ENCODE measurements around the gene ZNF581. TPM values are rescaled to one million over a fixed set of nuclear protein-coding genes. Genes with fewer than 3 reads are reported as not detected.

Gene ZNF581, protein sequence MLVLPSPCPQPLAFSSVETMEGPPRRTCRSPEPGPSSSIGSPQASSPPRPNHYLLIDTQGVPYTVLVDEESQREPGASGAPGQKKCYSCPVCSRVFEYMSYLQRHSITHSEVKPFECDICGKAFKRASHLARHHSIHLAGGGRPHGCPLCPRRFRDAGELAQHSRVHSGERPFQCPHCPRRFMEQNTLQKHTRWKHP
- polyA plus RNA-seq (ENCODE audit: insufficient read length in 10 of 10), result 10 to 100 TPM; 17.3 to 29.8 (median 24.3) TPM
- long read RNA-seq, donor 1, transcript ZNF581-201 (2 exons, 1,298 nt), result major isoform, 17 of 18 reads
- long read RNA-seq, donor 1, partial matches to known transcripts, result 0 of 18 reads
- long read RNA-seq, donor 1, other reads (novel, unspliced or antisense), result 0 of 18 reads
- long read RNA-seq, donor 2, transcript ZNF581-201 (2 exons, 1,298 nt), result major isoform, 12 of 12 reads
- long read RNA-seq, donor 2, partial matches to known transcripts, result 0 of 12 reads
- long read RNA-seq, donor 2, other reads (novel, unspliced or antisense), result 0 of 12 reads
- long read RNA-seq, donor 3, result 0 reads
- long read RNA-seq, donor 4, transcript ZNF581-201 (2 exons, 1,298 nt), result major isoform, 7 of 7 reads
- long read RNA-seq, donor 4, partial matches to known transcripts, result 0 of 7 reads
- long read RNA-seq, donor 4, other reads (novel, unspliced or antisense), result 0 of 7 reads
- long read RNA-seq, donor 5, transcript ZNF581-201 (2 exons, 1,298 nt), result major isoform, 11 of 11 reads
- long read RNA-seq, donor 5, partial matches to known transcripts, result 0 of 11 reads
- long read RNA-seq, donor 5, other reads (novel, unspliced or antisense), result 0 of 11 reads
- long read RNA-seq, donor 6, transcript ZNF581-201 (2 exons, 1,298 nt), result major isoform, 14 of 14 reads
- long read RNA-seq, donor 6, partial matches to known transcripts, result 0 of 14 reads
- long read RNA-seq, donor 6, other reads (novel, unspliced or antisense), result 0 of 14 reads
- long read RNA-seq, donor 7, transcript ZNF581-201 (2 exons, 1,298 nt), result major isoform, 5 of 5 reads
- long read RNA-seq, donor 7, partial matches to known transcripts, result 0 of 5 reads
- long read RNA-seq, donor 7, other reads (novel, unspliced or antisense), result 0 of 5 reads
- long read RNA-seq, donor 8, transcript ZNF581-201 (2 exons, 1,298 nt), result major isoform, 13 of 13 reads
- long read RNA-seq, donor 8, partial matches to known transcripts, result 0 of 13 reads
- long read RNA-seq, donor 8, other reads (novel, unspliced or antisense), result 0 of 13 reads
- long read RNA-seq, donor 9, partial matches to known transcripts, result 0 of 2 reads
- long read RNA-seq, donor 9, other reads (novel, unspliced or antisense), result 0 of 2 reads

DNA sequence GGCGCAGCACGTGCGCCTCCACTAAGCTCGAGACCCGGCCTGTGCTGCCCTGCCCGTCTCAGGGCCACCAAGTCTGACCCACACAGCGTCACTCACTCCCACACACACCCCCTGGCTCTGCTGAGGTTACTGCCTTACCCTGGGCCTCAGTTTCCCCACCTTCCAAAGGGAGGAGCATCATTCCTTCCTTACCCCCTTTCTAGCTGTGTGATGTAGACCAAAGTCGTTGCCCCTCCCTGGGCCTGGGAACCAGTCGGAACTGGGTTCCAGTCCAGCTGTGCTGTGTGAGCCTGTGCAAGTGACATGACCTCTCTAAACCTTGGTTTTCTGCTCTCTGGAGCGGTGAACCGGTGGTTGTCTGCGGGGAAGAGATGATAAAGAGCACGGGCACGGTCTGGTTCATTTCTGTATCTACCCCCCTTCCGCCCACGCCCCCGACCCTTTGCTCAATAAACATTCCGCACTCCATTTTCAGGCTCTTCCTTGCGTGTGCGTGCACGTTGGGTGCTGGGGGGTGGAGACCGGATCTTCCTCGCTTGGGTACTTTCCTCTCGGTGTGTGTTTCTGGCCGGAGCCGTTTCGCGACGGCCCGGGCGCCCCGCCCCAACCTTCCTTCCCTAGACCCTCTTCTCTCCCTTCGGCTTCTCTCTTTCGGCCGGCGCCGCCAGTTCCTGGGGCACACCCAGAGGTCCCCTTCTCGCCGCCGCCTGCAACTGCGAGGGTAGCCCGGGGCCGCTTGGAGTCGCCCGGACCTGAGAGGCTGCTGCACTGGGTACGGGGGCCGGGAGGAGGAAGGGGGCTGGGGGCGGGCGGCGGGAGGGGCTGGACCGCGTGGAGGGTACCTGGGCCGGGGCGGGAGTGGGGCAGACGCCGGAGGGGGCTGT, at the start of gene ZNF581:
Gene ZNF581, plus strand, starts transcription at position 647 of the 884 bp plus-strand sequence. CDS start 923 bp downstream, outside the sequence.
- DNase-seq, result peak; percentile 63 to 89 (median 79)

DNA sequence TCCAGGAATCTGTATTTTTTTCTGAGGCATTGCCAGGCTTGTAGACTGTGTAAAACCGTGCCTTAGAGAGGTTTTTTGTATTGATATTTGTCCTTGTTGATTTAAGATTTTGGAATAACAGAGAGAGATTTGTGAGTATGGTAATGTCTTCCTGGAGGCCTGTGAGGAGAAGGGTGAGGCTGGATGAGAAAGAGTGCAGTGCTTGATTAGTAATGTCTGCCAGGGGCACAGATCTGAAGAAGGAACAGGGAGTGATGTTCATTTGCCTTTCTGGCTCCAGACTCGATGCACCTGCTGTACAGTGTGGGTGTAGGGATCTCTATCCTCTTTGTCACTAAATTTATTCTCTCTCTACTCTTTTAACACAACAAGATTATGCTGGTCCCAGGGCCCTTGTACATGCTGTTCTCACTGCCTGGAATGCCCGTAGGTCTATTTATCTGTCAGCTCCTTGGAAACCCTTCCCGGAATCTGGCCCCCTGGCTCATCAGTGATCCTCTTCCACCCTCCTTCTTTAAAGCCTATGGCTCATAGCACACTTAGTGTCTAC, 48.4 kb upstream of the ZNF581 start:
- DNase-seq, result no peak

DNA sequence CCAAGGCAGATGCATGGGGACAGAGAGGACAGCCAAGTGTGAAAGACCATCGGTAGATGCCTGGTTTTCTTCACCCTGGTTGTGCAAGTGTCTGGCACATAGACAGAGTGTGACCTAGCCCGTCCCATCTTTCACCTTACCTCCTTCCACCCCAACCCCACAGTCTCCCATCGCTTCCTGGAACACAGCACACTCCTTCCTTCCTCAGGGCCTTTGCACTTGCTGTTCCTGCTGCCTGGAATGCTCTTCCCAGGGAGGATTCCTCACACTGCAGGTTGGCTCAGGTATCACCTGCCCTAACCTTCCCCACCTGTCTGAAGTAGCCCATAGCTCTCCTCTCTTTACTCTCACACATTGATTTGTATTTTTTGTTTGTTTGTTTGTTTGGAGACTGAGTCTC, 47.1 kb upstream of the ZNF581 start:
- DNase-seq, result no peak

DNA sequence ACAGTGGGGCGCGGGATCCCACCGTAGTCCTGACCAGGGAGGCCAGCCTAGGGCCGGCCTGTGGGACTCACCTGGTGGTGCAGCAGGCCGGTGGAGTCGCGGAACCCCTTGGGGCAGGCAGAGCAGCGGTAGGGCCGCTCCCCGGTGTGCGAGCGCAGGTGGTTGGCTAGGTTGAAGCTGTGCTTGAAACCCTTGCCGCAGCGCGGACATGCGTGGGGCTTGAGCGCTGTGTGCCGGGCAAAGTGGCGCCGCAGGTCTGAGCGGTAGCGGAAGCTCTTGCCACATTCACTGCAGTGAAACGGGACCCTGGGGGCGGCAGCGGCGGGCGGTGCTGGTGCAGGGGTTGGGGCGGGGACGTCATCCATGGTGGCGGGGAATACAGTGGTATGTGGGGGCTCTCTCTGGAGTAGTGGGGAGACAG, 45.9 kb upstream of the ZNF581 start:
- DNase-seq, result no peak

DNA sequence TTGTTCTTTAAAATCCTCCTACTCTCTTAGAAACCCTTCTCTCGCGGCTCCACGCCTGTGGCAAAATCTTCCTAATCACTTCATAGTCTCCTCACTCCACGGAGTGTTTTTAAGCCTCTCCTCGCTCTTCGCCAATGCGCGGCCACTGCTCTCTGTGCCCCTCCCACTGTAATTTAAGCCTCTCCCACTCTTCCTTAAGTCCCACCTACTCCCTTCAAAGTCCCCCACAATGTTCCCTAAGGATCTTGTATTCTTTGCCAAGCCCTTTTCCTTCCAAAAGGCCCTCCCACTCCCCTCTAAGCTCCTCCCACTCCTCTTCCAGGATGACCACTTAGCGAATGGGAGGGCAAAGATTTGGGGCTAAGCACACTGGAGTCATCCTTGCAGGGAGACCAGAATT, 45.4 kb upstream of the ZNF581 start:
- DNase-seq, result no peak

DNA sequence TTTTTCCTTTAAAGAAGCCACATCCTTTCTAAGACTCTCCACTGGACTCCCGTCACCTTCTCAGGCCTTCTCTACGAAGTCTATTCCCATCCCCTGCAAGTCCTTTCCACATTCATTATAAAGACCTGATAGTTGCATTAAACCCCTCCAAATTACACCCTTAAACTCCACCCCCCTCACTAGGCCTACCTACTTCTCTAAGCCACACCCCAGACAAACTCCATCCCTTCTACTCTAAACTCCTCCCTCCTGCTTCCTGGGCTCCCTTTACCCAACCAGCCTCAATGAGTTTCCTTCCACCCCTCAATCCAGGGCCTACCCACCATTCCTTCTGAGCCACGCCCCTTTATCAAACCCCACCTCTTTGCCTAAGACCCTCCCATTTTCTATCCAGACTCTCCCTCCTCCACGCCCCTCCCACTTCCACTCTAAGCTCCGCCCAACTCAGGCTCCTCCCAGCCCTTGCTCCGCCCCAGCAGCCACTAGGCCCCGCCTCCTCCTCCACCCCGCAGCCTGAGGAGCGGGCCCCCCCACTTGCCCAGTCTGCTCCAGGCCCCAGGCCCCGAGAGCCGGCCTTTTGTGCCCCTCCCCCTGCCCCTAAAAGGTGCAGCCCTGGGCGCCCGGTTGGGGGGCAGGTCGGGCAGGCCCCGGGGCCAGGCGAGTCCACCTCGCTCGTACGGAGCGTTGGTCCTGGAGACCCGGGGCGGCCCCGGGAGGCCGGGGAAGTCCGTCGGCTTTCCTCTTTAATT, 44.6 kb upstream of the ZNF581 start:
- DNase-seq, result peak; percentile 91 to 95 (median 91)

DNA sequence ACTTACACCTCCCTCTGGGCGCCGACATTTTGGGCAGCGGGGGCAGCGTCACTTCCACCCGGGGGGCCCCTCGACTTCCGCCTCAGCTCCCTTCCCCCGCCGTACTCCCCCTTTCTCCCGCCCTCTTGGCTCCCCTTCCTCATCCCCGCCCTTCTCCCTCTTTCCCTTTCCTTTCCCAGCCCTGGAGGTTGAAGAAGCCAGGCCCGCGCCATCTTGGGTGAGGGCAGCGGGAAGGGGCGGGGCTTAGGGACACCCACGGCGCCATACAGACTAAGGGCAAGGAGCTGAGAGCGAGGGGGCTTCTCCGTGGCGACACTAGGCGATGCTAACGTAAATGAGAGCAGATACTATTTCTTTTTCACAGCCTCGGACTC, 44.0 kb upstream of the ZNF581 start, which contains the start of gene FIZ1:
Gene FIZ1, minus strand, starts transcription at position 50 of the 374 bp plus-strand sequence. CDS start 1,652 bp downstream, outside the sequence.
- peak; percentile 100 for DNase-seq

DNA sequence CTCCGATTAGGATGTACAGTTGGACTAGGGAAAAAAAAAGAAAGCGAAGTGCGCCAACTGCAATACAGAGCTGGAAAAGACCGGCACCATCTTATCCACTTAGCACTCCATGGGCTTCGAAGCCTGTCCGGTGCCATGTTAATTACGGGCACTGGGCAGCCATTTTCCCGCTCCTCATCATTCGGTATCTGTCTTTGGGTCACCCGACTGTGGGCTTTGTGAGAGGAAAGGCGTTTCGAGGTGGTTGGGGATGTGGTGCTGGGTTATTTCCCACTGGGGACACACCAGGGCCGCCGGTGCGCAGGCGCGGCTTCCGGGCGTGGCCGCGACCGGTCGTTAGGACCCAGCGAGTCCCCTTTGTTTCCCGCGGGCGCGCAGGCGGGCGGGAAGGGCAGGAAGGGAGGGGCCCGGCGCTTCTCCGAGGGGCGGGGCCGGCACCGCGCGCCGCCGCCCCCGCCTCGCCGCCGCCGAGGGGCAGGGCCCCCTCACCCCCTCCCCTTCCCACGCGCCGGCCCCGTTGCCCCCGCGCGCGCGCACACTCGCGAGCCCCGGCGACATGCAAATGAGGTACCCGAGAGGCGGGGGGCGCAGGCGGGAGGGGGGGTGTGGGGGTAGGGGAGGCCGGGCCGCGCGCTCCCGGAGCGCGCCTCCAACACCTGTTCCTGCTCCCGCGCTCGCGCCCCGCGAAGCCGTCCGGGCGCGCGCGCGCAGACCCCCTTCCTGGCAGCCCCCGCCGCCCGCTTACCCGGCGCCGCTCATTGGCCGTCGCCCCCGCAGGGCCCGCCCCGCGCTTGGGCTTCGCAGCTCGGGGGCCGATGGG, 43.4 kb upstream of the ZNF581 start, which contains the start of gene ZNF524:
Gene ZNF524, plus strand, starts transcription at position 447 of the 820 bp plus-strand sequence. CDS start 1,825 bp downstream, outside the sequence.
- peak; percentile 93 to 100 (median 95) for DNase-seq

DNA sequence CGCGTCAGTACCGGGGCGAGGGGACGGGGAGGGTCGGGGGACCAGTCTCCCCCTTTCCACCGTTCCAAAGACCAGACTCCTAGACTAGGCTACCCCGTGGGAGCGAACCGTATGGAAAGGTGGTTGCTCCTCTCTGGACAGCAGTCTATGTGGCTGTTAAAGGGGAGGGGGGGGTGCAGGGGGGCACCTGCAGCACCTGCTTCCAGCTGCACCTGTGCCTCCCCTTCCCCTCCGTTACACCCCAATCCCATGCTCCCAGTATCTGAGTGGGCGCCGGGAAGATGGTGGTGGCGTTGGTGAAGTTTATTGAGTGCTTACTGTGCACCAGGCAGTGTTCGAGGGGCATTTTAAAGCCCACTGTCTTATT, 42.8 kb upstream of the ZNF581 start:
- DNase-seq, result no peak

DNA sequence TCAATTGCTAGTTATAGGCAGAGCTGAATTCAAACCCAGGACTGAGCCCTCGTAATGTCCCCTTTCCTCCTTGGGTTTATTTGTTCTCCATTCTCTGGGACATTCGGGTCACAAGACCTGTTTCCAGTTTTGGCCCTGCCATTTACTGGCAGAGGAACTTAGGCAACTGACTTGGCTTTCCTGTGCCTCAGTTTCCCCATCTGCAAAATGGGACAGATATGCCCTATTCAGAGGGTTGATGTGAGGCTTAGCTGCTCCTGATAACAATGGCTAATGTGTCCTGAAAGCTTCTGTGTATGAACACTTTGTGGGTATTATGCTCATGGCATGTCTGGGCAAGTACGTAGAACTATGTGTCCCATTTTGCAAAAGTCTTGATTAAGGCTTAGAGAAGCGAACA, 42.4 kb upstream of the ZNF581 start:
- no peak for DNase-seq

DNA sequence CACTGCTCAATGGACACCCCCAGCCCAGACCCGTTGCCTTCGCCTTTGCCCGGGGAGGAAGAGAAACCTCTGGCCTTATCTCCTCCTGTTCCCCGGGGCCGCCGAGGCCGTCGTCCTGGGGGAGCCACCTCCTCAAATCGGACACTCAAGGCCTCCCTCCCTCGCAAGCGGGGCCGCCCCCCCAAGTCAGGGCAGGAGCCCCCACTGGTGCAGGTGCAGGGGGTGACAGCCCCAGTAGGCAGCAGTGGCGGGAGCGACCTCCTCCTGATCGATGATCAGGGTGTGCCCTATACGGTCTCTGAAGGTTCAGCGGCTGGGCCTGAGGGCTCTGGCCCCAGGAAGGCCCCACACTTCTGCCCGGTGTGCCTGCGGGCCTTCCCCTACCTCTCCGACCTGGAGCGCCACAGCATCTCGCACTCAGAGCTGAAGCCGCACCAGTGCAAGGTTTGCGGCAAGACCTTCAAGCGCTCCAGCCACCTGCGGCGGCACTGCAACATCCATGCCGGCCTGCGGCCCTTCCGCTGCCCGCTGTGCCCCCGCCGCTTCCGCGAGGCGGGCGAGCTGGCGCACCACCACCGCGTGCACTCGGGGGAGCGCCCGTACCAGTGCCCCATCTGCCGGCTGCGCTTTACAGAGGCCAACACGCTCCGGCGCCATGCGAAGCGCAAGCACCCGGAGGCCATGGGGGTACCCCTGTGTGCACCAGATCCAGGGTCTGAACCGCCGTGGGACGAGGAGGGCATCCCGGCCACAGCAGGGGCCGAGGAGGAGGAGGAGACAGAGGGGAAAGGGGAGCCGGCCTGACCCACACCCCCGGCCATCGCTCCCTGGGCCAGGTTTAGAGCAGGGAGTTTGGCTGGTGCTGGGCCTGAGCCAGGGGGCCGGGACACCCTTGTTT, 41.1 kb upstream of the ZNF581 start:
- no peak for DNase-seq

DNA sequence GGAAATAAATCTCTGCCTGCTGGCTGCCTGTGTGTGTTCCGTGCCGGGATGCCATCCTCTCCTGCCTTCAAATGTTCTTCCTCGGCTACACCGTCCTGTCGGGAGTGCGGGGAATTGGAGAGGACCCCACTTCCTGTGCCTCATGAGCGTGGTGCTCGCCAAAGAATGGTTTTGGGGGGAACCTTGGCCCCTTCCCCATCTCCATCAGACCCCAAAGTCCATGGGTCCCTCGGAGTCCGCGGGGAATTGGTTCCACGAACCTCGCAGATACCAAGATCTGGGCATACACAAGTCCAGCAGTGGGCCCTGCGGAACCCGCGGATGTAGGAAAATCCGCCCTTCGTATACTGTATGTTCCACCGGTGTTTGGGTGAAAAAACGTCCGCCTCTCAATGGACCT, 40.3 kb upstream of the ZNF581 start:
- DNase-seq, result no peak

DNA sequence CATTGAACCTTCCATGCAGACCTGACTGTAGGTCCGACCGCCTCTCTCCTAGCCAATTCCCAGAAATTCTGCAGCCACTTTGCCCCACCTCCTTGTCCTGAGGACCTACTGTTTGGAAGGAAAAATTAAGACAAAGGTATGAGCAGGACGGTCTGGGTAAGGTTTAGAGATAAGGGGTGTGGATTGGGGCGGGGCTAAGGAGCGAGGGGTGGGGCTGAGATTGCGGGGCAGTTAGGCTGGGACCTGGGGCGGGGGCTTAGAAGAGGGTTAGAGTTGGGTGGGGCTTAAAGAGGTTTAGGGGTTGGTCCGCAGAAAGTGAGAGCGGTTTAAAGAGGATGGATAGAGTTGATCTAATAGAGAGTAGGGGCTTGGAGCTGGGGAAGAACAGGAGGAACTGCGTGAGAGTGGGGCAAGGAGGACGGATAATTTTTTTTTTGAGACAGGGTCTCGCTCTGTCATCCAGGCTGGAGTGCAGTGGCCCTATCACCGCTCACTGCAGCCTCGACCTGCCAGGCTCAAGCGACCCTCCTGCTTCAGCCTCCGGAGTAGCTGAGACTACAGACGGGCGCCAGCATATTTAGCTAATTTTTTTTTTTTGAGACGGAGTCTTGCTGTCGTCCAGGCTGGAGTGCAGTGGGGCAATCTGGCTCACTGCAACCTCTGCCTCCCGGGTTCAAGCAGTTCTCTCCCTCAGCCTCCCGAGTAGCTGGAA, 39.7 kb upstream of the ZNF581 start:
- DNase-seq, result no peak

DNA sequence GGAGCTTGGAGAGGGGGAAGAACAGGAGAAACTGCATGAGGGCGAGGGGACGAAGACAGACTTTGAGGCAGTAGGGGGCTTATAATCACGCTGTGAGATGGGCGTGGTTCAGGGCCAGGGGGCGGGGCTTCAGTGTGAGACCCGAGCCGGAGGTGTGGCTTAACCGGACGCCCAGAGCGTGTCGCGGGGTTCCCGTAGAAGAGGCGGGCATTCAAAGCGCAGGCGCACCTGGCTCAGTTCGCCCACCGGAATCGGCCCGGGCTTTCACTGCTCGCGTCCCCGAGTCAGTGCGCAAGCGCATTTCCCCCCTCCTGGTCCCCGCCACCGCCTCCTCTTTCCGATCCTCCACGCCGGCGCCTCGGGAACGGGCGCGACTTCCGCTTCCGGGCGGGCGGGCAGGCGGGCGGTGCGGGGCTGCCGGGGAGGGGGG, 38.2 kb upstream of the ZNF581 start:
- DNase-seq, result peak; percentile 97 to 98 (median 98)

DNA sequence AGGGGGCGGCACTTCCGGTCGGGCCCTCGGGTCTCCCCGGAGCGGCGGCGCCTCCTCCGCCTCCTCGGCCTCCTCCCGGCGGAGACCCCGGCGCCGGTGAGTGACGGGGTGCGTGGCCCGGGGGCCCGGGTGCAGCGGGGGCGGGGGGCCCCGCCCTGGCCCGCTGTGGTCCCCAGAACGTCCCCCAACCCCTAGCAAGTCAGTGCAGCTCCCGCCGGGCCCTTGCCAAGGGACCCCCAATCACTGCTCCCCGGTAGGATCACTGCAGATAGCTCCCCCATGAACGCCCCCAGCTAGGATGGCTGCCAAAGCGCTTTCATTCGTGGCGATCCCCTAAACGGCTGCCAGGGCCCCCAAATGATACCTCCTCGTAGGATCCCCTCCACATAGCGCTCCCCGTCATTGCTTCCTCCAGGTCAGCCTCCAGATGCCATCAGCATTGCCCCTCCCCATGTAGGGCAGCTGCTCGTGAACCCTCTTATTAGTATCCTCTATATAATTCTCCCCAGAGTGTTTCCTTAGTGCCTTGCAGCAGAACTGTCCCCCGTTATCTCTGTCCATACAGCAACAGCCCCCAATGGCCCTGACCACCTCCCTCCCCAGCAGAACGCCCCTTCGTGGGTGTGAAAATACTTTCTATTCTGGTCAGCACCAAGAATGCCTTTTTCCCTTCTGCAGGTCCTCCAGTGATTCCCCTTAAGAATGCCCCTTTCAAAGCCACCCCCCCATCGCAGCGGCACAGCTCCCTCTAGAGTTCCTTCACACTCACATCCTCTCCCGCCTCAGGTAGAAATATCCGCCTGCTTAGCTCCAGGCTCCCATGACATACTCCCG, 37.6 kb upstream of the ZNF581 start, which contains the start of gene ZNF865:
Gene ZNF865, plus strand, starts transcription at position 11 of the 834 bp plus-strand sequence. CDS start 7,972 bp downstream, outside the sequence.
- DNase-seq, result peak; percentile 74 to 92 (median 84)

DNA sequence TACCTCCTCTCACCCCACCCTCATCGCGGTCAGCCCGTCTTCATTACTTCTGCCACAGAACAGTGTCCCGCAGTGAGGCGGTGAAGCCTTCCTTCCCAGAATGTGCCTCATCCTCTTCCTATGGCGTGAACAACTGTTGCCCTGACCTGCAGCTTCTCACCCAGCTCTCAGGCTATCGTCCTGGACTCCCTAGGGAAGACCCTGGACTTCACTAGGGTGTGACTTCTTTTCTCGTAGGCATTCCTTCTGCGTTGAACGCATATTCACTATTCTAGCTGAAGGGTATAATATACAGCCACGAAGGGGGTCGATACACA, 37.0 kb upstream of the ZNF581 start:
- DNase-seq, result no peak

Measured in muscle of back (tissue), 13 donors.